ENCODE data around the gene SCAANT1.

GRCh38 chr3:63951492-63952247 lies 39.5 kb upstream of the SCAANT1 start:
- TF ChIP-seq CTCF (conservative IDR thresholded peaks at IDR 0.05) (no peak), EZH2 (IDR thresholded peaks at IDR 0.05; ENCODE audit: low read depth) (no peak)
